ENCODE results near the gene LIX1.

Gene LIX1

GRCh38 chr5:97111004-97111403, 31.4 kb downstream of the LIX1 start:
- no peaks in the 10 kb centered on the region for H3K9me3 ChIP-seq (ENCODE audit: control insufficient read depth, low read length)
- H3K27ac ChIP-seq (ENCODE audit: insufficient read depth, low read depth, low read length, poor library complexity, severe bottlenecking): no peak overlapping the region
- peaks cover 12% of the 10 kb centered on the region for H3K4me1 ChIP-seq (ENCODE audit: control insufficient read depth, insufficient read depth, low read length)
- peaks cover under 1% of the 10 kb centered on the region for H3K36me3 ChIP-seq (ENCODE audit: control insufficient read depth, insufficient read depth, low read length)
- WGBS, 2 experiments: 69 to 80% methylated on average over 3 to 5 of the region's 5 CpGs
- H3K27me3 ChIP-seq (ENCODE audit: control insufficient read depth, insufficient read depth, low read length, poor library complexity, severe bottlenecking): no peaks in the 10 kb centered on the region
- H3K4me3 ChIP-seq (ENCODE audit: insufficient read depth, low read depth, low read length): no peak overlapping the region

GRCh38 chr5:97107318-97107717, 35.1 kb downstream of the LIX1 start:
- H3K27ac ChIP-seq (ENCODE audit: insufficient read depth, low read depth, low read length, poor library complexity, severe bottlenecking): no peak overlapping the region
- WGBS, 2 experiments: 95 to 99% methylated on average over 6 of the region's 7 CpGs
- H3K27me3 ChIP-seq (ENCODE audit: control insufficient read depth, insufficient read depth, low read length, poor library complexity, severe bottlenecking): no peaks in the 10 kb centered on the region
- H3K4me1 ChIP-seq (ENCODE audit: control insufficient read depth, insufficient read depth, low read length): peaks cover 8% of the 10 kb centered on the region
- H3K9me3 ChIP-seq (ENCODE audit: control insufficient read depth, low read length): no peaks in the 10 kb centered on the region
- H3K4me3 ChIP-seq (ENCODE audit: insufficient read depth, low read depth, low read length): no peak overlapping the region
- H3K36me3 ChIP-seq (ENCODE audit: control insufficient read depth, insufficient read depth, low read length): peaks cover 18% of the 10 kb centered on the region

GRCh38 chr5:97106216-97106581, 36.2 kb downstream of the LIX1 start:
- Histone ChIP-seq H3K4me3 (ENCODE audit: insufficient read depth, low read depth, low read length) (no peak overlapping the region), H3K27me3 (ENCODE audit: control insufficient read depth, insufficient read depth, low read length, poor library complexity, severe bottlenecking) (no peaks in the 10 kb centered on the region), H3K36me3 (ENCODE audit: control insufficient read depth, insufficient read depth, low read length) (peaks cover 18% of the 10 kb centered on the region), H3K27ac (ENCODE audit: insufficient read depth, low read depth, low read length, poor library complexity, severe bottlenecking) (no peak overlapping the region), H3K4me1 (ENCODE audit: control insufficient read depth, insufficient read depth, low read length) (peaks cover 7% of the 10 kb centered on the region), H3K9me3 (ENCODE audit: control insufficient read depth, low read length) (no peaks in the 10 kb centered on the region)
- WGBS, 2 experiments: 90 to 93% methylated on average over 2 of the region's 2 CpGs

GRCh38 chr5:97105501-97106215, 36.8 kb downstream of the LIX1 start:
- H3K4me1 ChIP-seq (ENCODE audit: control insufficient read depth, insufficient read depth, low read length): peaks cover 8% of the 10 kb centered on the region
- 94 to 96% methylated on average over 13 of the region's 13 CpGs for WGBS, 2 experiments
- no peaks in the 10 kb centered on the region for H3K27me3 ChIP-seq (ENCODE audit: control insufficient read depth, insufficient read depth, low read length, poor library complexity, severe bottlenecking)
- no peak overlapping the region for H3K27ac ChIP-seq (ENCODE audit: insufficient read depth, low read depth, low read length, poor library complexity, severe bottlenecking)
- H3K4me3 ChIP-seq (ENCODE audit: insufficient read depth, low read depth, low read length): no peak overlapping the region
- H3K36me3 ChIP-seq (ENCODE audit: control insufficient read depth, insufficient read depth, low read length): peaks cover 18% of the 10 kb centered on the region
- H3K9me3 ChIP-seq (ENCODE audit: control insufficient read depth, low read length): no peaks in the 10 kb centered on the region

GRCh38 chr5:97102010-97102470, 40.4 kb downstream of the LIX1 start:
- 54 to 55% methylated on average over 5 to 8 of the region's 8 CpGs for WGBS, 2 experiments
- no peaks in the 10 kb centered on the region for H3K27me3 ChIP-seq (ENCODE audit: control insufficient read depth, insufficient read depth, low read length, poor library complexity, severe bottlenecking)
- no peak overlapping the region for H3K4me3 ChIP-seq (ENCODE audit: insufficient read depth, low read depth, low read length)
- peaks cover 11% of the 10 kb centered on the region for H3K4me1 ChIP-seq (ENCODE audit: control insufficient read depth, insufficient read depth, low read length)
- no peaks in the 10 kb centered on the region for H3K9me3 ChIP-seq (ENCODE audit: control insufficient read depth, low read length)
- peaks cover 18% of the 10 kb centered on the region for H3K36me3 ChIP-seq (ENCODE audit: control insufficient read depth, insufficient read depth, low read length)
- no peak overlapping the region for H3K27ac ChIP-seq (ENCODE audit: insufficient read depth, low read depth, low read length, poor library complexity, severe bottlenecking)

GRCh38 chr5:97101189-97101910, 41.1 kb downstream of the LIX1 start:
- Histone ChIP-seq H3K27me3 (ENCODE audit: control insufficient read depth, insufficient read depth, low read length, poor library complexity, severe bottlenecking) (no peaks in the 10 kb centered on the region), H3K4me1 (ENCODE audit: control insufficient read depth, insufficient read depth, low read length) (peaks cover 11% of the 10 kb centered on the region), H3K4me3 (ENCODE audit: insufficient read depth, low read depth, low read length) (no peak overlapping the region), H3K27ac (ENCODE audit: insufficient read depth, low read depth, low read length, poor library complexity, severe bottlenecking) (no peak overlapping the region), H3K36me3 (ENCODE audit: control insufficient read depth, insufficient read depth, low read length) (peaks cover 24% of the 10 kb centered on the region), H3K9me3 (ENCODE audit: control insufficient read depth, low read length) (no peaks in the 10 kb centered on the region)
- 60 to 71% methylated on average over 5 to 6 of the region's 6 CpGs for WGBS, 2 experiments

- Histone ChIP-seq H3K4me1 (ENCODE audit: control insufficient read depth, insufficient read depth, low read length) (peaks cover 11% of the 10 kb centered on the region), H3K27ac (ENCODE audit: insufficient read depth, low read depth, low read length, poor library complexity, severe bottlenecking) (no peak overlapping the region), H3K36me3 (ENCODE audit: control insufficient read depth, insufficient read depth, low read length) (peaks cover 20% of the 10 kb centered on the region), H3K9me3 (ENCODE audit: control insufficient read depth, low read length) (no peaks in the 10 kb centered on the region), H3K27me3 (ENCODE audit: control insufficient read depth, insufficient read depth, low read length, poor library complexity, severe bottlenecking) (no peaks in the 10 kb centered on the region), H3K4me3 (ENCODE audit: insufficient read depth, low read depth, low read length) (no peak overlapping the region)
- WGBS, 2 experiments: 98% methylated on average over 2 of the region's 2 CpGs
Observed at GRCh38 chr5:97100476-97100875, 41.9 kb downstream of the LIX1 start.

- H3K36me3 ChIP-seq (ENCODE audit: control insufficient read depth, insufficient read depth, low read length): peaks cover 22% of the 10 kb centered on the region
- no peaks in the 10 kb centered on the region for H3K27me3 ChIP-seq (ENCODE audit: control insufficient read depth, insufficient read depth, low read length, poor library complexity, severe bottlenecking)
- no peak overlapping the region for H3K27ac ChIP-seq (ENCODE audit: insufficient read depth, low read depth, low read length, poor library complexity, severe bottlenecking)
- H3K4me1 ChIP-seq (ENCODE audit: control insufficient read depth, insufficient read depth, low read length): peaks cover 11% of the 10 kb centered on the region
- H3K9me3 ChIP-seq (ENCODE audit: control insufficient read depth, low read length): no peaks in the 10 kb centered on the region
- 86% methylated on average over 5 of the region's 5 CpGs for WGBS, 2 experiments
- H3K4me3 ChIP-seq (ENCODE audit: insufficient read depth, low read depth, low read length): no peak overlapping the region
Observed at GRCh38 chr5:97098922-97099321, 43.5 kb downstream of the LIX1 start.

GRCh38 chr5:97097326-97098230, 44.8 kb downstream of the LIX1 start:
- peaks cover 26% of the 10 kb centered on the region for H3K36me3 ChIP-seq (ENCODE audit: control insufficient read depth, insufficient read depth, low read length)

GRCh38 chr5:97096846-97097245, 45.6 kb downstream of the LIX1 start:
- H3K4me3 ChIP-seq (ENCODE audit: insufficient read depth, low read depth, low read length): no peak overlapping the region
- no peaks in the 10 kb centered on the region for H3K9me3 ChIP-seq (ENCODE audit: control insufficient read depth, low read length)
- peaks cover 26% of the 10 kb centered on the region for H3K36me3 ChIP-seq (ENCODE audit: control insufficient read depth, insufficient read depth, low read length)
- no peaks in the 10 kb centered on the region for H3K27me3 ChIP-seq (ENCODE audit: control insufficient read depth, insufficient read depth, low read length, poor library complexity, severe bottlenecking)
- H3K27ac ChIP-seq (ENCODE audit: insufficient read depth, low read depth, low read length, poor library complexity, severe bottlenecking): no peak overlapping the region
- H3K4me1 ChIP-seq (ENCODE audit: control insufficient read depth, insufficient read depth, low read length): peaks cover 11% of the 10 kb centered on the region

More at GRCh38 chr5:97097326-97098230, 44.8 kb downstream of the LIX1 start:
- H3K9me3 ChIP-seq (ENCODE audit: control insufficient read depth, low read length): no peaks in the 10 kb centered on the region
- 86 to 87% methylated on average over 7 to 9 of the region's 9 CpGs for WGBS, 2 experiments
- no peak overlapping the region for H3K4me3 ChIP-seq (ENCODE audit: insufficient read depth, low read depth, low read length)
- H3K27ac ChIP-seq (ENCODE audit: insufficient read depth, low read depth, low read length, poor library complexity, severe bottlenecking): no peak overlapping the region
- no peaks in the 10 kb centered on the region for H3K27me3 ChIP-seq (ENCODE audit: control insufficient read depth, insufficient read depth, low read length, poor library complexity, severe bottlenecking)
- peaks cover 11% of the 10 kb centered on the region for H3K4me1 ChIP-seq (ENCODE audit: control insufficient read depth, insufficient read depth, low read length)

All from ectodermal cell (in vitro differentiated cells).